Skeletal muscle cell (primary cell): ENCODE results near the gene IL15RA.

Experiments
- DNase-seq: peaks from one replicate; pipeline ENCODE4 v3.0.0-alpha.2; 2010; ENCODE audit warnings: low read depth
- H3K4me3 ChIP-seq: 2 replicates; pipeline ENCODE4 v1.5.1; 2011; ENCODE audit warnings: low read depth, mild to moderate bottlenecking, control low read depth, low read length, moderate library complexity

IL15RA gene

GRCh38 chr10:5906651-5907050 lies 70.7 kb downstream of the IL15RA start:
- DNase-seq: no peak
- no peak overlapping the region for H3K4me3 ChIP-seq

- no peak overlapping the region for H3K4me3 ChIP-seq
- DNase-seq: no peak
Observed at GRCh38 chr10:5905854-5906507, 71.4 kb downstream of the IL15RA start.

- no peak for DNase-seq
- no peak overlapping the region for H3K4me3 ChIP-seq
Observed at GRCh38 chr10:5904227-5904626, 73.1 kb downstream of the IL15RA start.

GRCh38 chr10:5903563-5903962 lies 73.8 kb downstream of the IL15RA start:
- no peak for DNase-seq
- H3K4me3 ChIP-seq: no peak overlapping the region

- no peak overlapping the region for H3K4me3 ChIP-seq
- no peak for DNase-seq
Observed at GRCh38 chr10:5902511-5903274, 74.7 kb downstream of the IL15RA start.
